Measurements from ENCODE around the gene RAB7B.
A peak's percentile ranks its signal among the peaks of the same experiment; 100 is the strongest.

RAB7B gene

DNA sequence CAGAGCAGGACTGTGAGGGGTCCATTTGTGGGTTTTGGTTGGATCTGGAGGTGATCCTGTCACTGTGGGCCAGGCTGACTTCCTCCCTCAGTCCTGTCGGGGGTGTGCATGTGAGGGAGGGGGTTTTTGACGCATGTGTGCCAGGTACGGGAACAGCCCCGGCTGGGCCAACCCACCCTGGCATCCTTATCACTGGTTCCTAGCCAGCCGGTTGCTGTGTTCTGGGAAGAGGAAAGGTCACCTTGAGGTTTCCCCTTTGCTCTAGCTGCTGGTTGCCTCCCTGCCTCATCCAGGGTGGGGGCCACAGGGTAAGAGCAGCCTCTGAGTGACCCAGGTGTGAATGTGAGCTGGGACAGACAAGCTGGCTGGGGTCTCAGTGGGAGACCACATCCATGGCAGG lies 62.5 kb downstream of the RAB7B start:
- Histone ChIP-seq H3K79me2 (ENCODE audit: control insufficient read depth, insufficient read depth, low read length) (no peaks in the 10 kb centered on the region), H4K5ac (ENCODE audit: low read length) (no peak overlapping the region), H3K27me3 (ENCODE audit: insufficient read depth, low read length, poor library complexity) (no peaks in the 10 kb centered on the region), H2BK120ac (ENCODE audit: low read depth, low read length) (no peak overlapping the region), H3K18ac (ENCODE audit: low read length) (no peak overlapping the region), H3K4ac (ENCODE audit: low read depth, low read length) (no peak overlapping the region), H2BK15ac (replicated peaks; ENCODE audit: low read depth) (no peak overlapping the region), H3K4me3 (ENCODE audit: low read length) (no peak overlapping the region), H3K4me2 (ENCODE audit: low read length) (no peak overlapping the region), H2AK5ac (ENCODE audit: low read length) (no peak overlapping the region), H2BK5ac (ENCODE audit: low read length) (no peak overlapping the region), H3K36me3 (ENCODE audit: control insufficient read depth, insufficient read depth, low read length) (no peaks in the 10 kb centered on the region), H4K8ac (ENCODE audit: low read depth, low read length) (no peak overlapping the region), H3K4me1 (ENCODE audit: control insufficient read depth, low read depth, low read length) (no peaks in the 10 kb centered on the region), H3K23ac (ENCODE audit: low read length) (no peak overlapping the region), H3K27ac (ENCODE audit: low read depth, low read length) (no peak overlapping the region), H3K56ac (ENCODE audit: low read length) (no peak overlapping the region), H3K9ac (ENCODE audit: low read length) (no peak overlapping the region), H3K79me1 (ENCODE audit: low read length) (no peaks in the 10 kb centered on the region)
- DNase-seq = no peak
- no CpG with 5 or more reads among the region's 5 CpGs for WGBS (ENCODE audit: extremely low coverage, insufficient coverage, low lambda C conversion rate)

DNA sequence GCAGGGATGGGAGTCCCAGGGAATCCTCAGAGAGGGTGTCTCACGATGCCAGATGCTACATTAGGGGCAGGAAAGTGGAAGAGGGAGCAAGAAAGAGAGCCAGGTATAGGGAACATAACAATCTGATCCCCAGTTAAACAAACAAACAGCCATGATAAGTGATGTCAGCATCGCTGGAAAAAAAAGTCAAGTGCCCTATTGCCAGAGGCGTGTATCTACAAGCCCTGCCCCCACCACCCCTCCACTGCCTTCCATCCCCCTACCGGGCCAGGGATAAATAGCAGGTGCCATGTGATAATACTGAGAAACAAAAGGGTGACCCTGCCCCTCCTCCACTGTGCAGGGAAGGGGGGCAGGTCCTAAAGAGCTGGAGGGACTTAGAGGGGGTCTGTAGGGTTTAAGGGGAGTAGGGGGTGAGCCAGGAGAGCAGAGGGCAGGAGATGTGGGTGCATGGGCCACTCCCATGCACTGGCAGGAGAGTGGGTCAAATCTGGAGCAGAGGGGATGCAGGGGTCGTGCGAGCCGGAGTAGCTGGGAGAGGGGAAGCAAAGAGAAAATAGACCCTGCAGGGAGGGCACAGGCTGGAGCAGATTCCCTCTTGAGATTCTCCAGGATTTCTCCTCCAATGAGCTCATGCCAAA lies 63.4 kb downstream of the RAB7B start:
- DNase-seq = peak; percentile 86
- no peaks in the 10 kb centered on the region for H3K27me3 ChIP-seq (ENCODE audit: insufficient read depth, low read length, poor library complexity)
- no peak overlapping the region for H2BK5ac ChIP-seq (ENCODE audit: low read length)
- no peak overlapping the region for H2BK120ac ChIP-seq (ENCODE audit: low read depth, low read length)
- H4K8ac ChIP-seq (ENCODE audit: low read depth, low read length) = no peak overlapping the region
- H3K27ac ChIP-seq (ENCODE audit: low read depth, low read length) = no peak overlapping the region
- H3K4ac ChIP-seq (ENCODE audit: low read depth, low read length) = no peak overlapping the region
- H2BK15ac ChIP-seq (replicated peaks; ENCODE audit: low read depth) = no peak overlapping the region
- no peaks in the 10 kb centered on the region for H3K79me2 ChIP-seq (ENCODE audit: control insufficient read depth, insufficient read depth, low read length)
- no peak overlapping the region for H3K9ac ChIP-seq (ENCODE audit: low read length)
- H4K5ac ChIP-seq (ENCODE audit: low read length) = no peak overlapping the region
- no CpG with 5 or more reads among the region's 7 CpGs for WGBS (ENCODE audit: extremely low coverage, insufficient coverage, low lambda C conversion rate)
- no peaks in the 10 kb centered on the region for H3K36me3 ChIP-seq (ENCODE audit: control insufficient read depth, insufficient read depth, low read length)
- no peak overlapping the region for H2AK5ac ChIP-seq (ENCODE audit: low read length)
- H3K79me1 ChIP-seq (ENCODE audit: low read length) = no peaks in the 10 kb centered on the region
- no peak overlapping the region for H3K4me3 ChIP-seq (ENCODE audit: low read length)
- H3K56ac ChIP-seq (ENCODE audit: low read length) = no peak overlapping the region
- no peak overlapping the region for H3K23ac ChIP-seq (ENCODE audit: low read length)
- H3K4me2 ChIP-seq (ENCODE audit: low read length) = no peak overlapping the region
- no peaks in the 10 kb centered on the region for H3K4me1 ChIP-seq (ENCODE audit: control insufficient read depth, low read depth, low read length)
- no peak overlapping the region for H3K18ac ChIP-seq (ENCODE audit: low read length)

DNA sequence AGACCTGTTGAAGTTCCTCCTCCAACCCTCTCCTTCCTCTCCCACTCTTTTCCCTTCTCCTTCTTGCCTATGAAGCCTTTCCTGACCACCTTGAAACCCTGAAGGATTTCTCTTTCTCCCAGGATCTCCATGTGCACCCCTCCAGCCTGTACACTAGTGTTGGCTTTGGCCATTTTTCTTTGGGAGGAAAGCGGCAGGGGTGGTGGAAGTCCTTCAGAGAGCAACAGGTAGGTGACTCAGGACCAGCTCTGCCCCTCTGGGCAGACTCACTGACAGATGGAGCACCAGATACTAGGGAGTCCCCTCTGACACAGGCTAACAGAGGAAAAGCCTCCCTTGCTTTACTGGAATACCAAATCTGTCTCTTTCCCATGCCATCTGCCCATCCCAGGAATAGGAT lies 64.5 kb downstream of the RAB7B start:
- no peaks in the 10 kb centered on the region for H3K79me1 ChIP-seq (ENCODE audit: low read length)
- H2BK120ac ChIP-seq (ENCODE audit: low read depth, low read length) = no peak overlapping the region
- H3K56ac ChIP-seq (ENCODE audit: low read length) = no peak overlapping the region
- H3K23ac ChIP-seq (ENCODE audit: low read length) = no peak overlapping the region
- H3K4me3 ChIP-seq (ENCODE audit: low read length) = no peak overlapping the region
- no peak overlapping the region for H4K5ac ChIP-seq (ENCODE audit: low read length)
- no peak overlapping the region for H2AK5ac ChIP-seq (ENCODE audit: low read length)
- no peaks in the 10 kb centered on the region for H3K27me3 ChIP-seq (ENCODE audit: insufficient read depth, low read length, poor library complexity)
- WGBS (ENCODE audit: extremely low coverage, insufficient coverage, low lambda C conversion rate) = no CpG with 5 or more reads among the region's 1 CpG
- no peak overlapping the region for H4K8ac ChIP-seq (ENCODE audit: low read depth, low read length)
- H3K4ac ChIP-seq (ENCODE audit: low read depth, low read length) = no peak overlapping the region
- no peaks in the 10 kb centered on the region for H3K79me2 ChIP-seq (ENCODE audit: control insufficient read depth, insufficient read depth, low read length)
- H3K9ac ChIP-seq (ENCODE audit: low read length) = no peak overlapping the region
- DNase-seq = no peak
- no peaks in the 10 kb centered on the region for H3K36me3 ChIP-seq (ENCODE audit: control insufficient read depth, insufficient read depth, low read length)
- no peak overlapping the region for H2BK5ac ChIP-seq (ENCODE audit: low read length)
- H3K27ac ChIP-seq (ENCODE audit: low read depth, low read length) = no peak overlapping the region
- H3K18ac ChIP-seq (ENCODE audit: low read length) = no peak overlapping the region
- no peak overlapping the region for H2BK15ac ChIP-seq (replicated peaks; ENCODE audit: low read depth)
- H3K4me2 ChIP-seq (ENCODE audit: low read length) = no peak overlapping the region
- H3K4me1 ChIP-seq (ENCODE audit: control insufficient read depth, low read depth, low read length) = no peaks in the 10 kb centered on the region

DNA sequence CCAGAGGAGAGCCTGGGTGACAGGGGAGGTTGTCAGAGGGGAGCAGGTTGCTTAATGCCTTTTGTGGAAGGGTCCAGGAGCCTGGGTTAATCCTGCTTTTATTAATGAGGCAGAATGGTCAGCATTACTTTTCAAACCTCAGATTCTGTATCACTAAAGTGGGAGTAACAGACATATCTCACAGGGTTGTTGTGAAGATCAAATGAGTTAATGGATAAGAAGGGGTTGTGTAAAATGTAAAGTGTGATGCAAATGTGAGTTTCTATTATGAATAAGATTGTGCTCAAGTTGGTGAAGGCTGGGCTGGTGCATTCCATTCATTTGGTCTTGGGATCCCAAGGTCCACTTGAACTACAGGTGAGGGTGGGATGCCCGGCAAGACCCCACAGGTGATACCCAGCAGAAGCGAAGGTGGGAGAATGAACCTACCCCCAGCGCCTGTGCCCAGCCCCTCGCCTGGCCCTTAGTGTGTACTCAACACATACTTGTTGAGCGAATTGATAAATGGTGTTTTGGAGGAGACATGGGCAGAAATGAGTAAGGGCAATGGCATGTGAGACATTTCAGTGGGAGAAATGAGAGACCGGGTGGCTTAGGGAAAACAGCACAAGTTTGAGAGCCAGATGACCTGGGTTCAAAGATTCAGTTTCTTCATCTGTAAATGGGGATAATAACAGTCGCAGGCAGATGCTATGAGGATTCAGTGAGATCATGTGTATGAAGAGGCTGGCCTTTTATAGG lies 66.2 kb downstream of the RAB7B start:
- H2AK5ac ChIP-seq (ENCODE audit: low read length) = no peak overlapping the region
- H3K23ac ChIP-seq (ENCODE audit: low read length) = no peak overlapping the region
- WGBS (ENCODE audit: extremely low coverage, insufficient coverage, low lambda C conversion rate) = no CpG with 5 or more reads among the region's 7 CpGs
- H2BK15ac ChIP-seq (replicated peaks; ENCODE audit: low read depth) = no peak overlapping the region
- no peaks in the 10 kb centered on the region for H3K36me3 ChIP-seq (ENCODE audit: control insufficient read depth, insufficient read depth, low read length)
- no peak overlapping the region for H3K18ac ChIP-seq (ENCODE audit: low read length)
- no peak overlapping the region for H2BK120ac ChIP-seq (ENCODE audit: low read depth, low read length)
- no peaks in the 10 kb centered on the region for H3K79me1 ChIP-seq (ENCODE audit: low read length)
- H3K27ac ChIP-seq (ENCODE audit: low read depth, low read length) = no peak overlapping the region
- no peak overlapping the region for H3K4me3 ChIP-seq (ENCODE audit: low read length)
- H4K5ac ChIP-seq (ENCODE audit: low read length) = no peak overlapping the region
- peak; percentile 67 for DNase-seq
- no peak overlapping the region for H4K8ac ChIP-seq (ENCODE audit: low read depth, low read length)
- no peak overlapping the region for H3K9ac ChIP-seq (ENCODE audit: low read length)
- no peak overlapping the region for H3K4ac ChIP-seq (ENCODE audit: low read depth, low read length)
- no peak overlapping the region for H3K56ac ChIP-seq (ENCODE audit: low read length)
- H3K79me2 ChIP-seq (ENCODE audit: control insufficient read depth, insufficient read depth, low read length) = no peaks in the 10 kb centered on the region
- H3K4me1 ChIP-seq (ENCODE audit: control insufficient read depth, low read depth, low read length) = no peaks in the 10 kb centered on the region
- H2BK5ac ChIP-seq (ENCODE audit: low read length) = no peak overlapping the region
- no peak overlapping the region for H3K4me2 ChIP-seq (ENCODE audit: low read length)
- no peaks in the 10 kb centered on the region for H3K27me3 ChIP-seq (ENCODE audit: insufficient read depth, low read length, poor library complexity)

DNA sequence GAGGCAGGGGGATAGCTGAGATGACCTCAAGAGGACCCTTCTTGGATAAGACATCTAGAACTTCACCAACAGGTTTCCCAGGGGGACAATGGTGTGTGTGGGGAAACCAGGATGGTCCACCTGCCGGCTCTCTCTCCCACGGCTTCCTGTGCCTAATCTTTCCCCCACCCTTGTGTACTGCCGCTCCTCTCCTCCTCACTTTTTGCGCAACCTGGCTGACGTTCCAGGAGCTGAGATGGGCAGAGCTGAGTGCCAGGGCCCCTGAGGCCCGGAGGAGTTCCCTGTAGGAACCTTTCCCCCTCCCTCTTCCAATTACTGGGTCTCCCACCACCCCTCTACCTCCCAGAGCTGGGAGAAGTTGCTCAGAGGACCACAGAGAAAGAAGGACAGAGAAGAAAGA lies 66.9 kb downstream of the RAB7B start:
- Histone ChIP-seq H3K36me3 (ENCODE audit: control insufficient read depth, insufficient read depth, low read length) (no peaks in the 10 kb centered on the region), H2BK5ac (ENCODE audit: low read length) (no peak overlapping the region), H4K5ac (ENCODE audit: low read length) (no peak overlapping the region), H3K4me2 (ENCODE audit: low read length) (no peak overlapping the region), H3K4me1 (ENCODE audit: control insufficient read depth, low read depth, low read length) (no peaks in the 10 kb centered on the region), H2AK5ac (ENCODE audit: low read length) (no peak overlapping the region), H3K18ac (ENCODE audit: low read length) (no peak overlapping the region), H3K23ac (ENCODE audit: low read length) (no peak overlapping the region), H3K27ac (ENCODE audit: low read depth, low read length) (no peak overlapping the region), H2BK15ac (replicated peaks; ENCODE audit: low read depth) (no peak overlapping the region), H3K4me3 (ENCODE audit: low read length) (no peak overlapping the region), H2BK120ac (ENCODE audit: low read depth, low read length) (no peak overlapping the region), H3K4ac (ENCODE audit: low read depth, low read length) (no peak overlapping the region), H3K27me3 (ENCODE audit: insufficient read depth, low read length, poor library complexity) (no peaks in the 10 kb centered on the region), H3K79me1 (ENCODE audit: low read length) (no peaks in the 10 kb centered on the region), H3K56ac (ENCODE audit: low read length) (no peak overlapping the region), H4K8ac (ENCODE audit: low read depth, low read length) (no peak overlapping the region), H3K79me2 (ENCODE audit: control insufficient read depth, insufficient read depth, low read length) (no peaks in the 10 kb centered on the region), H3K9ac (ENCODE audit: low read length) (no peak overlapping the region)
- no peak for DNase-seq
- no CpG with 5 or more reads among the region's 6 CpGs for WGBS (ENCODE audit: extremely low coverage, insufficient coverage, low lambda C conversion rate)

DNA sequence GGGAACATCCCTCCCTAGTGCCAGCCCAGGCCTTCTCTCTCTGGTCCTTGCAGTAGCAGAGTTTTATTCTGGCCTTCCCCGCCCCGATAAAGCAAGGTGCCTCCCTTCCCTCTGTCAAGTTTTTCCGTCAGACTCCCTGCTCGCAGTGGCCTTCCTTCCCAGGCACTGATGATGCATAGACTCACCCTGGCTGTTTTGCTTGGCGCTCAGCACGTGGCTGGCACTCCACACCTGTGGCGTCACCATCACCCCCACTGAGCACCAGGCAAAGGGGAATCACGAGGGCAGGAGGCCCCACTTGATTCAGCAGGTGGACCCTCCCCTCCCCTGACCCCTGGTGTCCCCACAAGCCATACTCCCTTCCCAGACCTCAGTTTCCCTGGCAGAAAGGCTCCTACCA lies 67.3 kb downstream of the RAB7B start:
- Histone ChIP-seq H3K9ac (ENCODE audit: low read length) (no peak overlapping the region), H2BK120ac (ENCODE audit: low read depth, low read length) (no peak overlapping the region), H3K27me3 (ENCODE audit: insufficient read depth, low read length, poor library complexity) (no peaks in the 10 kb centered on the region), H3K27ac (ENCODE audit: low read depth, low read length) (no peak overlapping the region), H3K79me2 (ENCODE audit: control insufficient read depth, insufficient read depth, low read length) (no peaks in the 10 kb centered on the region), H4K8ac (ENCODE audit: low read depth, low read length) (no peak overlapping the region), H3K56ac (ENCODE audit: low read length) (no peak overlapping the region), H3K36me3 (ENCODE audit: control insufficient read depth, insufficient read depth, low read length) (no peaks in the 10 kb centered on the region), H3K23ac (ENCODE audit: low read length) (no peak overlapping the region), H3K4me2 (ENCODE audit: low read length) (no peak overlapping the region), H2AK5ac (ENCODE audit: low read length) (no peak overlapping the region), H2BK5ac (ENCODE audit: low read length) (no peak overlapping the region), H3K4ac (ENCODE audit: low read depth, low read length) (no peak overlapping the region), H2BK15ac (replicated peaks; ENCODE audit: low read depth) (no peak overlapping the region), H3K4me3 (ENCODE audit: low read length) (no peak overlapping the region), H4K5ac (ENCODE audit: low read length) (no peak overlapping the region), H3K18ac (ENCODE audit: low read length) (no peak overlapping the region), H3K4me1 (ENCODE audit: control insufficient read depth, low read depth, low read length) (no peaks in the 10 kb centered on the region), H3K79me1 (ENCODE audit: low read length) (no peaks in the 10 kb centered on the region)
- DNase-seq = no peak
- no CpG with 5 or more reads among the region's 8 CpGs for WGBS (ENCODE audit: extremely low coverage, insufficient coverage, low lambda C conversion rate)

All from mesendoderm (in vitro differentiated cells).